ENCODE measurements around the gene RSPH1. TPM values are rescaled to one million over a fixed set of nuclear protein-coding genes. Genes with fewer than 3 reads are reported as not detected.

The RSPH1 gene
- total RNA-seq, 1 experiment from 2014 or later = not detected

DNA sequence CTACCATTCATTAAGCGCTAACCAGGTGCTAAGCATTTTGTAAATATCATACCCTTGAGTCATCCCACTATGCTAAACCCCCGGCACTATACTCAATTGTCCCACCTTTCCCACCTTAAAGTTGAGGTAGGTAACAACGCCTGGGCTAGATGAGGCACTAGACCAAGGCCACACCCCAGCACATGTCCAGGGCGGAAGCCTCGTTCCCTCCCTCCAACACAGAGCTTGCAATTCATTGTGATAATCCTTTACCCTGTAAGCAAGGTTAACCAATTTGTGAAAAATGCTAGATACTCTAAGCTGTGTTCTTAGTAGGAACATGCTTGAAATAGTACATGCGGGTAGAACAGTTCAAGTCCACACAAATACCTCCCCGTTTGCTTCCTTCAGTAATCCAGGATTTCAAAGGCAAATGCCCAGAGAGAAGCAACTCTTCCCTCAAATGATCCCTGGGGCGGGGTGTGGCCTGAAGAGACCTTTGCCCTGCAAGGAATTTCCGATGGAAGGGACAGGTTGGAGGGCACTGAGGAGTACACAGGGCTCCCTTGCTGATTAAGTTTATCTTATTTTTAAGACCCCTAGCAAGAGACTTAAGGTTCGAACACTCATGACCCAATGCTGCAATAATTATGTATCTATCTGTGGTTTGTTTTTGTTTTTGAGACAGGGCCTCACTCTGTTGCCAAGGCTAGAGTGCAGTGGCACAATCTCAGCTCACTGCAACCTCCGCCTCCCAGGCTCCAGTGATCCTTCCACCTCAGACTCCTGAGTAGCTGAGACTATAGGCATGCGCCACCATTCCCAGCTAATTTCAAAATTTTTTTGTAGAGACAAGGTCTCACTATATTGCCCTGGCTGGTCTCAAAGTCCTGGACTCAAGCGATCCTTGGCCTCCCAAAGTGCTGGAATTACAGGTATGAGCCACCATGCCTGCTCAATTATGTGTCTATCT, 2.6 kb downstream of the RSPH1 start:
- H3K27me3 ChIP-seq (ENCODE audit: control insufficient read depth, insufficient read depth, low read length) = peaks cover 10% of the 10 kb centered on the region; the same call in 1 of the 2 replicates
- H3K4me3 ChIP-seq (ENCODE audit: insufficient read depth, low read depth, low read length) = no peak overlapping the region
- no peaks in the 10 kb centered on the region for H3K36me3 ChIP-seq (replicated peaks; ENCODE audit: control insufficient read depth, insufficient read depth, low read length)
- DNase-seq = no peak

DNA sequence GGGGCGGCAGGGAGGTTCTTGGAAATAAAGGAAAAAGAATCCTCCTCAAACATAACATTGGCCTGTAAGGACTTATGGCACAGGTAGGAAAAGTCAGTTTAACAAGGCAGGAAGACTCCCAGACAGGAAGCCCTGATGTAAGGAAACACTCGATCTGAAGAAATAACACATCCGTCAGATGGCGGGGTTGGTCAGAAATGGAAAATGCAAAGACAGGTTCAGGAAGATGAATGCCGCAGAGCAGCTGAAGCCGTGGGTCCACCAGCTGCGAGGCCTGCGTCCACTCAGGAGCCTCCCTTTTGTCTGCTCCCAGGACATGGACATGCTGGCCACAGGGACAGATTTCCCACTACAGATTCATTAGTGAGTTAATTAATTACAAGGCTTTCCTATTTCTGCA, 3.8 kb downstream of the RSPH1 start:
- DNase-seq = no peak
- Histone ChIP-seq H3K36me3 (replicated peaks; ENCODE audit: control insufficient read depth, insufficient read depth, low read length) (no peaks in the 10 kb centered on the region), H3K27me3 (ENCODE audit: control insufficient read depth, insufficient read depth, low read length) (peaks cover 8% of the 10 kb centered on the region; the same call in 1 of the 2 replicates), H3K4me3 (ENCODE audit: insufficient read depth, low read depth, low read length) (no peak overlapping the region)

DNA sequence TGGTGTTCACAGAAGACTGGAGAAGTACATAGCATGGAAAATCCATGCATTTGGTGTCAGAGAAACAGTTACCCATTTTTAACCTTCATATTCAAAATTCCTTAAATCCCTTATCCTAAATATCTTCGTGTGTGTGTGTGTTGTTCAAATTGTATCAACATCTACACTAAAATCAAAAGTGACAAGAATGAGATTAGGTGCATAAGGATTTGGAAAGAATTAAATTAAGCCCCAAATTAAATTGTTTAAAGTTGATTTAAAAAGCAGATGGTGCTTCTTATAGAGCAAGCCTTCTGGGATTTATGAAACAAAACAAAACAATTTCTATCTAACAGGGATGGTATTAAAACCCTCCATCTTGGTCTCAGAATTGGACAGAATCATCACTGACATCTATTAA, 4.7 kb downstream of the RSPH1 start:
- Histone ChIP-seq H3K36me3 (replicated peaks; ENCODE audit: control insufficient read depth, insufficient read depth, low read length) (no peaks in the 10 kb centered on the region), H3K27me3 (ENCODE audit: control insufficient read depth, insufficient read depth, low read length) (peaks cover 5% of the 10 kb centered on the region; the same call in 1 of the 2 replicates), H3K4me3 (ENCODE audit: insufficient read depth, low read depth, low read length) (no peak overlapping the region)
- DNase-seq = no peak

DNA sequence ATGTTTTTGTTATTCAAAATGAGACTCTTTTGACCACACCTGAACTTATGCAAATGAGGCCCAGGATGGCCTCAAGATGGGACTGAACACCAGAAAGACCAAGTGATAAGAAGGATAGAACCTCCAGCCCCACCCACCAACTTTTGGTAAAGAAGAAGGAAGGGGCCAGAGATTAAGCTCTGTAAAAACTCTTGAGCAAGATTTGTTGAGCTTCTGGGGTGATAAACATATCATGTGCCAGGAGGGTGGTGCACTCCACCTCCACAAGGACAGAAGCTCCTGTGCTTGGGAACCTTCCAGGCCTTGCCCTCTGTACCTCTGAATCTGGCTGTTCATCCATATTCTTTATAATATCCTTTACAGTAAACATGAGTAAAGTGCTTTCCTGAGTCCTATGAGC, 5.3 kb downstream of the RSPH1 start:
- no peak for DNase-seq
- peaks cover 5% of the 10 kb centered on the region; the same call in 1 of the 2 replicates for H3K27me3 ChIP-seq (ENCODE audit: control insufficient read depth, insufficient read depth, low read length)
- H3K4me3 ChIP-seq (ENCODE audit: insufficient read depth, low read depth, low read length) = no peak overlapping the region
- no peaks in the 10 kb centered on the region for H3K36me3 ChIP-seq (replicated peaks; ENCODE audit: control insufficient read depth, insufficient read depth, low read length)

DNA sequence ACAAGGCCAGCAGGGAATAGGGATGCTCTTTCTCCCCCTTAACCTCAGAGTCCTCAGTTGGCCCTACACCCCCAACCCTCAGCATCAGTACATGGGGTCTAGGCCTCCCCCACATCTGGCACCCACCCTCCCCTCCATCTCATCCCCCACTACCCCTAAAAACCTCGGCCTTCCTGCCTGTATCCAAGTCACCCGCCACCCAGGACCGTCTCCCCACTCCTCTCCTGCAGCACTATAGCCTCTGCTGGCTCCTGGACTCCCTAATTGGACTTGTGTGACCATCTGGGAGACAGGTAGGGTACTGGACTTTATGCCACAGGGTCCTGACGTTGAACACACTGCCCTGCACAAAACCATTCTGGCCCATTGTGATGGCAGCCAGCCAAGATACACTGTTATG, 6.0 kb downstream of the RSPH1 start:
- Histone ChIP-seq H3K4me3 (ENCODE audit: insufficient read depth, low read depth, low read length) (no peak overlapping the region), H3K36me3 (replicated peaks; ENCODE audit: control insufficient read depth, insufficient read depth, low read length) (no peaks in the 10 kb centered on the region), H3K27me3 (ENCODE audit: control insufficient read depth, insufficient read depth, low read length) (peaks cover 2% of the 10 kb centered on the region; the same call in 1 of the 2 replicates)
- DNase-seq = no peak

DNA sequence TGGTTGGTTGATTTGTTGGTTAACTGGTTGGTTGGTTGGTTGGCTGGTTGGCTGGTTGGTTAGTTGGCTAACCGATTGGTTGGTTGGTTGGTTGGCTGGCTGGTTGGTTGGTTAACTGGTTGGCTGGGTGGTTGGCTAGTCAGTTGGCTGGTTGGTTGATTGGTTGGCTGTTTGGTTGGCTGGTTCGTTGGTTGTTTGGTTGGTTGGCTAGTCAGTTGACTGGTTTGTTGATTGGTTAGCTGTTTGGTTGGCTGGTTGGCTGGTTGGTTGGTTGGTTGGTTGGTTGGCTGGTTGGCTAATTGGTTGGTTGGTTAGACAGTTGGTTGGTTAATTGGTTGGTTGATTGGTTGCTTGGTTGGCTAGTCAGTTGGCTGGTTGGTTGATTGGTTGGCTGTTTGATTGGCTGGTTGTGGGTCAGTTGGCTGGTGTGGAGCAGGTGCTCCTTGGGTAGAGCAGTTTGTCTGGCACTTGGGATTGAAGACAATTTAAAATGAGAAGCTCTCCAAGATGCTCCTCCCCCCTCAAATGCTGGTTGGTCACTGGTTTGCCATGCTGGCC, 6.9 kb downstream of the RSPH1 start:
- no peaks in the 10 kb centered on the region; the same call in 1 of the 2 replicates for H3K27me3 ChIP-seq (ENCODE audit: control insufficient read depth, insufficient read depth, low read length)
- H3K4me3 ChIP-seq (ENCODE audit: insufficient read depth, low read depth, low read length) = no peak overlapping the region
- no peak for DNase-seq
- no peaks in the 10 kb centered on the region for H3K36me3 ChIP-seq (replicated peaks; ENCODE audit: control insufficient read depth, insufficient read depth, low read length)

DNA sequence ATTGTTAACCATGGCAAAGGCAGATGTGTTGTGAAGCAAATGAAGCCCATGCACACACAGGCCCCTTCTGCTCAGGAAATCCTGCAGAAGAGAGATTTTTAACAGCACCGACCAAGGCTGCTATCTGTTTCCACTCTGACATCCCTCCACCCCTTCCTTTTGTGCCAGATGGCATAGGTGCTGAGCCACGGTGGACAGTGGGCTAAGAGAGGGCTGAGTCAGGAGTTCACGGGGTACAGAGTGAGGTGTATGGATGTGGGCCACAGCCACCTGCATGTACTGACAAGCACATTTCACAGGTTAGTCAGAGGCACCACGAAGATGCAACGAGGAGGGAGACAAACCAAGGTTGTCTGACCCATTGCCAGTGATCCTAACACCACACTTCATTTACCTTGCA, 9.5 kb downstream of the RSPH1 start:
- no peaks in the 10 kb centered on the region for H3K36me3 ChIP-seq (replicated peaks; ENCODE audit: control insufficient read depth, insufficient read depth, low read length)
- no peak overlapping the region for H3K4me3 ChIP-seq (ENCODE audit: insufficient read depth, low read depth, low read length)
- no peaks in the 10 kb centered on the region for H3K27me3 ChIP-seq (ENCODE audit: control insufficient read depth, insufficient read depth, low read length)
- DNase-seq = no peak

DNA sequence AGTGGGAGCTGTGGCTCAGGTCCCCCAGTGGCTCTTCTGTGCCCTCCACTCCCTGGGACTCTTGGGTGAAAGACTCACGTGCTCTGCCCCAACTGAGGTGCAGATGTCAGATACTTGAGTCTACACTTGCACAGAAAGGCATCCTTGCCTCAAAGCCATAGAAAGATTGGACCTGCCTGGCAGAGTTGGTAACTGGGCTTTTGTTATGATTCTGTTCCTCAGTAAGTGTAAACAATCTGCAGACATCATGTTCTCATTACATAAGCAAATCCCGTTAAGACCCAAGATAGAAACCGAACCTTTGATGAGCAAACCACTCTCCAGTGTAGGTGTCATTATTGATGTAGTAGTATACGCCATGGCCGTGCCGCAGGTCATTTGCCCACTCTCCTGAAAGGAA, 10.0 kb downstream of the RSPH1 start:
- H3K36me3 ChIP-seq (replicated peaks; ENCODE audit: control insufficient read depth, insufficient read depth, low read length) = no peaks in the 10 kb centered on the region
- DNase-seq = no peak
- H3K27me3 ChIP-seq (ENCODE audit: control insufficient read depth, insufficient read depth, low read length) = no peaks in the 10 kb centered on the region
- H3K4me3 ChIP-seq (ENCODE audit: insufficient read depth, low read depth, low read length) = no peak overlapping the region

DNA sequence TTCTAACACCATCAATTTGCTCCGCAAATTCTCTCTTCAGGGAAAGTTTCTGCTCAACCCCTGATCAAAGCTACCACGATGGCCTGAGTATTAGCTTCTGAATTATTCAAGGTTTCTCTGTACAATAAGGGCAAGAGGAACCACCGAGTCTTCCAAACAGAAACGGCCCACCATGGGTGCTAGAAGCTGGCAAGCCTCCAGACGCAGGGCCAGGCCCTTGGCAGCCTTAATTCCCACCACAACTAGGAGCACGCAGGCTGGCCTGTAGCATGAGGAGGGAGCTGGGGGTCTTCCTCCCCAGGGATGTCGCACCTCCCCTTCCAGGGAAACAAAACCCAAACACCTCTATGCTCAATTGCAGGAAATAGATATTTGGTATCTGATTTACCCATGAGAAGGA, 11.1 kb downstream of the RSPH1 start:
- Histone ChIP-seq H3K27me3 (ENCODE audit: control insufficient read depth, insufficient read depth, low read length) (no peaks in the 10 kb centered on the region), H3K36me3 (replicated peaks; ENCODE audit: control insufficient read depth, insufficient read depth, low read length) (no peaks in the 10 kb centered on the region), H3K4me3 (ENCODE audit: insufficient read depth, low read depth, low read length) (no peak overlapping the region)
- DNase-seq = no peak

DNA sequence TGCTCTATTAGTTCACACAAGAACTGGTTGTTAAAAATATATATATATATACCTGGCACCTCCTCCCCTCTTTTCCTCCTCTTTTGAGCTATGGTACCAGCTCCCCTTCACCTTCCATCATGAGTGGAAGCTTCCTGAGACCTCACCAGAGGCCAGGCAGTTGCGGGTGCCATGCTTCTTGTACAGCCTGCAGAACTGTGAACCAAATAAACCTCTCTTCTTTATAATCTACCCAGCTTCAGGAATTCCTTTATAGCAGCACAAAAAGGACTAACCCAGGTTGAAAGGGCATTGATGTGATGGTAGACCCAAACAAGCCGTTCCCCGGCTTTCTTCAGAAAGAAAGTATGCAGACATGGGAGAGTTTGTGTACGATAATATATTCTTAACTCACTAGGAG, 14.9 kb downstream of the RSPH1 start:
- H3K27me3 ChIP-seq (ENCODE audit: control insufficient read depth, insufficient read depth, low read length) = no peaks in the 10 kb centered on the region; the same call in 1 of the 2 replicates
- DNase-seq = no peak
- H3K36me3 ChIP-seq (replicated peaks; ENCODE audit: control insufficient read depth, insufficient read depth, low read length) = no peaks in the 10 kb centered on the region
- H3K4me3 ChIP-seq (ENCODE audit: insufficient read depth, low read depth, low read length) = no peak overlapping the region

DNA sequence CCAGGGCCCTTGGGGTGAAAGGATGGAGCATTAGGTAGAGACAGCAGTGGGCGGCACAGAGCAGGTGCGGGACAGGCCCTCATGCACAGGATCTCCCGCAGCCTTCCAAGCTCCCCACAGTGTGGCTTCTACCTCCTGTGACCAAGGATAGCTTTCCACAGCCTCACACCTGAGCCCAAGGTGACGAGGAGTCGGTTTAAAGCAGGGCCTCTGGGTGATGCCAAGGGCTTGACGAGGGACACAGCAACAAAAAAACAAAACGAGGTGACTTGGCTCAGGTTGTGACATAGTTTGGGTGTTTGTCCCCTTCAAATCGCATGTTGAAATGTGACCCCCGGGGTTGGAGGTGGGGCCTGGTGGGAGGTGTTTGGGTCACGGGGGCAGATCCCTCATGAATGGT, 15.3 kb downstream of the RSPH1 start:
- H3K36me3 ChIP-seq (replicated peaks; ENCODE audit: control insufficient read depth, insufficient read depth, low read length) = no peaks in the 10 kb centered on the region
- no peaks in the 10 kb centered on the region; the same call in 1 of the 2 replicates for H3K27me3 ChIP-seq (ENCODE audit: control insufficient read depth, insufficient read depth, low read length)
- no peak overlapping the region for H3K4me3 ChIP-seq (ENCODE audit: insufficient read depth, low read depth, low read length)
- no peak for DNase-seq

DNA sequence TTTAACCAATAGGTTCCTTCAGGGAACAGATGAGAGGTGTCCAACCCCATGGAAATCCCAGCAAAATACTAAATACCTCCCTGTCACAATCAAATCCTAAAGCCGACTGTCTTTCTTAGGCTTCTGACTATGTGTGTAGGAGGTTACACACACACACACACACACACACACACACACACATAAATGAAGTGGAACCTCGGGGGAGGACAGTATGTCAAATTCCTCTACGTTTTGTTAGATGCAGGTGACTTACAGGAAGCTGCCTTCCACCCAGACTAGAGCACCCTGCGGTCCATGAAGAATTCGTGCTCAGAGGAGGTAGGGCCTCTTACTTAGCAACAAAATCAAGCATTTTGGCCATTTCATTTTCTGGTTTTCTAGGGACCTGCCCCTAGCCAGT, 16.4 kb downstream of the RSPH1 start:
- H3K27me3 ChIP-seq (ENCODE audit: control insufficient read depth, insufficient read depth, low read length) = no peaks in the 10 kb centered on the region; the same call in 1 of the 2 replicates
- DNase-seq = no peak
- no peak overlapping the region for H3K4me3 ChIP-seq (ENCODE audit: insufficient read depth, low read depth, low read length)
- H3K36me3 ChIP-seq (replicated peaks; ENCODE audit: control insufficient read depth, insufficient read depth, low read length) = no peaks in the 10 kb centered on the region

DNA sequence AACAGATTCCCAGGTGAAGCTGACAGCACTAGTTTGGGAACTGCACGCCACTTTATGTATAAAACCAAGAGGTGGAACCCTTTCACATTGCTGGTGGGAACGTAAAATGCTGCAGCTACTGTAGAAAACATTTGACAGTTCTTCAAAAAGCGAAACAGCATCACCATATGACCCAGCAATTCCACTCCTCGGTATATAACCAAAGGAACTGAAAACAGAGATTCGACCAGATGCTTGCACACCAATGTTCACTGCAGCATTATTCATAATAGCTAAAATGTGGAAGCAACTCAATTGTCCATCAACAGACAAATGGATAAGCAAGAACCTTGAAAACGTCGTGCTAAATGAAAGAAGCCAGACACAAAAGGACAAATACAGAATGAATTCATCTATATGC, 17.5 kb downstream of the RSPH1 start:
- H3K36me3 ChIP-seq (replicated peaks; ENCODE audit: control insufficient read depth, insufficient read depth, low read length) = no peaks in the 10 kb centered on the region
- no peak overlapping the region for H3K4me3 ChIP-seq (ENCODE audit: insufficient read depth, low read depth, low read length)
- no peak for DNase-seq
- no peaks in the 10 kb centered on the region; the same call in 1 of the 2 replicates for H3K27me3 ChIP-seq (ENCODE audit: control insufficient read depth, insufficient read depth, low read length)

DNA sequence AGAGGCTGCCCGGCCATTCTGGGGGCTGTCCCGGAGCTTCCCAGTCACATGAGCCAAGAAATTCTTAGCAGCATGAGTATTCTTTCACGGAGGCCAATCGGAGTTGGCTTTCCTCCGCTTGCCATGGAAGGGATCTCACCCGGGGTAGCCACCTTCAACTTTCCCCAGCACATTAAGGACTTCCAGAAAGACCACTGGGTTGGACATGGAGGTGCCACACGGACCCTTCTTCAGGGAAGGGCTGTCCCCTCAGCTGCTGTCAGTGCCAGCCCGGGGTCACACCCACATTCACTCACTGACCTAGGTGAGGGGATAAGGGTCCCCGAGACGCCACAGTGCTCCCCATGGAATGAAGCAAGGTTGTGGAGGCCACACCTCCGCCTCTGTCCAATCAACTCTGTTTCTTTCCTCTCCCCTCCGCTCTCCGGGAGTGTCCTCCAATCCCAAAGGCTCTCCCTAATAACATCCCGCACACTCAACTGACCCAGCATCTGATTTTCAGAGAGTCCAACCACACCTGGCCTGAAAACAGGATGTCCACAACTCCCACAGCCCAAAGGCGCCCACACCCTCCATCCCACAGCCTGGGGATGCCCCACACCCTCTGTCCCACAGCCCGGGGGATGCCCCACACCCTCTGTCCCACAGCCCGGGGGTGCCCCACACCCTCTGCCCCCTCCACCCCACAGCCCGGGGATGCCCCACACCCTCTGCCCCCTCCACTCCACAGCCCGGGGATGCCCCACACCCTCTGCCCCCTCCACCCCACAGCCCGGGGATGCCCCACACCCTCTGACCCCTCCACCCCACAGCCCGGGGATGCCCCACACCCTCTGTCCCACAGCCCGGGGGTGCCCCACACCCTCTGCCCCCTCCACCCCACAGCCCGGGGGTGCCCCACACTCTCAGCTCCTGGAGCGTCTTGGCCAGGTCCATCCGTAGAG, 19.4 kb downstream of the RSPH1 start:
- no peaks in the 10 kb centered on the region for H3K36me3 ChIP-seq (replicated peaks; ENCODE audit: control insufficient read depth, insufficient read depth, low read length)
- no peak for DNase-seq
- H3K4me3 ChIP-seq (ENCODE audit: insufficient read depth, low read depth, low read length) = no peak overlapping the region
- H3K27me3 ChIP-seq (ENCODE audit: control insufficient read depth, insufficient read depth, low read length) = no peaks in the 10 kb centered on the region; the same call in 1 of the 2 replicates
